Stimulated activated CD4-positive, alpha-beta T cell treated with anti-CD3 and anti-CD28 coated beads, Interleukin-1b, Interleukin-23, amount 100 ng/mL, for 24 hours (primary cell): ENCODE measurements around the gene RAPGEF4.
"Not testable (repeated sequence)": the region's sequence is repeated elsewhere in the genome, so short reads cannot be mapped to it uniquely, and the experiment has no call there.

Experiments used
- DNase-seq, 4 experiments: peaks; one replicate each; pipeline ENCODE4 v3.0.0-alpha.2; 2020; ENCODE audit warnings: low read depth in 4 of 4, low spot score in 1 of 4

The RAPGEF4 gene

DNA sequence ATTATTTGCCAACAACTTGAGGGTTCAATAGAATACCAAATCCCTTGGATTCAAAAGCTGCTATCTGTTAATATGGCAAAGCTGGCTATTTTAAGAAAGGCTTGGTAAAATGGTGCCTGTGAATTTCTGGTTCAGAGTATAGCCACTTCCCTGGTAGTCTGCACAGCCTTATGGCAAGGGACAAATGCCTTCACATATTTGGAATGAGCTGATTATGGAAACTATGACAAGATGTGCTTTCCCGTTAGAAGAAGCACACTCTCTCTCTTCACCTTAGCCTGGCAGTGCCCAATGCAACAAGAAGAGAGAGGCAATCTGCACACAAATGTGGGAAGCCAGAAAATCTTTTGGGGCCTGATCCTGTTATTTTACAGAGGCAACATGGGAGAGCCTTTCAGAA lies 292.5 kb downstream of the RAPGEF4 start:
- no peak for DNase-seq

DNA sequence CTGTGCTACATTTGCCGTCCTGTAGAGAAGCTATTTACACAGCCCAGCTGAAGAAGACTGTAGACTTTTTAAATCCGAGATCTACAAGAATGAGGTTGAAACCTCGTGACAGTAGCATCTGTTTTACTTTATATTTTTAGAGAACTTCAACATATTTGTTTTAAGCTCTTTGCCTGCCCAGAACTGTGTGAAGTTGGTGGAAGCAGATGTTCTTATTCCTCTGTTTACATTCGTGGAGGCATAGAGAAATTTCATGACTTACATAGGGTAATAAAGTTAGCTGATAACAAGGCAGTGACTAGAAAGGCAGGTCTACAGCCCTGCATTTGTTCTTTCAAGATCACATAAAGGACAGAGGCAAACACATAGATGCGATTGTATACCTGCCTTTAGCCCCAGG lies 293.0 kb downstream of the RAPGEF4 start:
- no peak for DNase-seq

DNA sequence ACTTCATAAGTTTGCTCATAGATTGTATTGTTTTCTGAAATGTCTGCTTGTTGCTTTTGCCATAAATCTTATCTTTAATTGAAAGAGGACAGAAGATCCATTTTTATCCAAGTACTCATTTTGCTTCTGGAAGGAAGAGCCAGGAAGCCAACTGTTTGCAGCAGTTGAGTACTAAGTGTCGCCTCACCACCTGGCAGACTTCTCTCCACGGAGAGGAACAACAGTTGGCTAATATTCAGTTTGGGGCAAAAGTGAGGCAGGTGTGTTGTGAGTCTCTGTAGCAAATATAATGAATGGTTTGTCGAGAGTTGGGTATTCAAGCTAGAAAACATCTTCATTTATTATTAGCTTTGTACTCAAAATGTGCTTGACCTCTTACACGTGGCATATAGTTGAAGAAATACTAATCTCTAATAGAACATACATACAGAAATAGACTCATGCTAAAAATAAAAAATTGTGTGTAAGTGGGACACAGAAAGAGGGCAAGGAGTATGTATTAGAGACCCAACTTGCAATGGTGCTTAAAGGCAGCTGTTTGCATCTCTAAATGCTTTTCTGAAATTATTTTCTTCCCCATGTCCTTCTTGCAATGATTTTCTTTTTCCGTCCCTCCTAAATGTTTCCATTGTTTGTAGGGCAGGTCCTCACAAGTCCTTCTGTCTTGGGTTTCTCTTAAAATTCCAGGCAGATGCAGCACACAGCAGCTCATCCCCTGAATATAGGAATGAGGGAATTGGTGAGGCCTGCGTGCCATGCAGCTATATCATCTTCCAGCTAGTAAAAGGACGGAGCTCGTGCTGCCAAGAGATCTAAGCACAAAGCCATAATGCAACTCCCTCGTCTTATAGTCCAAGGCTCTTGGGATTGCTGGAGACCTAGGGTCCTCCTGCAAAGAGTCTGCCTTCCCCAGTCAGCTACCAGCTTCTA lies 295.2 kb downstream of the RAPGEF4 start:
- no peak for DNase-seq

DNA sequence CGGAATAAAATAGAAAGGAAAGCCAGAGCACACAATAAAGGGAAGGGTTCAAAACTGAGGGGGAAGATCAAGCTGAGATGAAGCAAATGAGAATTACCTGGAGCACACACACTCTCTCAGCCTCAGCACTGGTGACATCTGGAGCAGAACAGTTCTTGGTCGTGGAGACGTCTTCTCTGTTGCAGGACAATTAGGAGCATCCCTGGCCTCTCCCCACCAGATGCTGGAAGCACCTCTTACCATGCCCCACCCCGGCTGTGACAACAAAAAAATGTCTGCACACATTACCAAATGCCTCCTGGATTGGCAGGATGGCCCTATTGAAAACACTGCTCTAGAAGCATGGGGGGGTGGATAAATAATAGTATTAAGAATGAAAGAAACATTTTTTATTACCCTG lies 296.4 kb downstream of the RAPGEF4 start:
- DNase-seq: no peak

DNA sequence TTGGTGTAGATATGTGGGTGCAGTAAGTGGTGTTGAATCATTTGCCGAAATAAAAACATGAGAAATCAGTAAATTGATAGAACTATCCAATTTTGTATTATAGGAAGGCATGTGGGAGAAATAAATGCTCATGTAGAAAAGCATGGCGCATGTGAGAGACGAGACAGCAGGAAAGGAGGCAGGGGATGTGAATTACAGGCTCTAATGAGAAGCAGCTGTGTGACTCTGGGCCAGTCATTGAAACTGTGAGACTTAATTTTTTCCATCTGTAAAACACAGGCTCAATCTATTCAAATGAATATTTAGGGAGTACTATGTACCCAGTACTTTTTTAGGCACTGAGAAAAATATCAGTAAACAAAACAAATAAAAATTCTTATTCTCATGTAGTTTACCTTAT lies 297.4 kb downstream of the RAPGEF4 start:
- DNase-seq: no peak

DNA sequence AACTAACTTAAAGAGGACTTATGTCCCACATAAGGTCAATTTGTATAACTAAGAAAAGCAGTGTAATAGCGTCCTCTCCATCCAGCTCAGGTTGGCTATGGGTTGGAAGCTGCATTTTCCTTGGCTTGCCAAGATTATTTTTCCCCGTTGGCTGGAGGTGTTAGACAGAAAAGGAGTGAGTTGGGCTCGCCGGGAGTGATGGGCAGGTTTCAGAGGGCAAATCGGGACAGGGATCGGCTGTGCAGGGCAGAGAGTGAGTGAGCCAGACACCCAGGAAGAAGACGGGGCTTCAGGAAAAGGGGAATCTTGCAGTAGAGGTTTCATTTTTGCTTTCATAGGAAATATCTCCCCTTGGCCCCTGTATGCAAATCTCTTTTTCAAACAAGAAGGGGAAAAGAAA lies 298.5 kb downstream of the RAPGEF4 start:
- no peak for DNase-seq

DNA sequence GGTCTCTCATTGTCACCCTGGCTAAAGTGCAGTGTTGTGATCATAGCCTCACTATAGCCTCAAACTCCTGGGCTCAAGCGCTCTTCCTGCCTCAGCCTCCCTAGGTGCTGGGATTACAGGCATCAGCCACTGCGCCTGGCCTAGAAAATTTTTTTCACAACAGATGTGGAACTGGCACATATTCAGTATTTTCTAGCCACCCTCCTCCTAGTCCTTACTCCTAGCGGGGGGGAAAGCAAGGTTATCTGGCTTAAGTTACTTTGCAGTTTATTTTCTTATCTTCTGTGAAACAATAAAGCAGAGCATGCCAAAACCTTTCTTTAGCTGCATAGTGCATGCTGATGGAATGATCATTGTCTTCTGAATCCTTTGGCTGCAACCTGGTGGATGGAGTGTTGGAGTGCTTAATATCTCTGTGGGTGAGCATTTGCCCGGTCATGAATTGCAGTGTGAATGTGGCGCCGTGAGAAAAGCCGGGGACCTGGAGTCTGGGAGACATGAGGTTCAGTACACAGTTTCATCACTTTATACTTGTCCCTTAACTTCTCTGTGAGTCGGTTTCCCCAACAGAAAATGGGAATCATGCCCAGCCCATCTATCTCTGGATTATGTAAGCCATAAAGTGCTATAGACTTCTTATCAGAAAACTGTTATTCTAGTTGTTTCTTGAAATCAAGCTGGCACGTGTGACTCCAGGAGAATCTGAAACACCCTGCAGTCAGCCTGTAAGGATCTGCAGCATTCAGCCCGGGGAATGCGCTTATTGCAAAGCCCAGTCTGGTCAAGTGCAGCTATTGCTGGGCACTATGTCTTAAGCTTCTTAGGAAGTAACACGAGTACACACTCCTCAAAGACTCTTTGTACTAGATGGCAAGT lies 301.8 kb downstream of the RAPGEF4 start:
- no peak for DNase-seq

DNA sequence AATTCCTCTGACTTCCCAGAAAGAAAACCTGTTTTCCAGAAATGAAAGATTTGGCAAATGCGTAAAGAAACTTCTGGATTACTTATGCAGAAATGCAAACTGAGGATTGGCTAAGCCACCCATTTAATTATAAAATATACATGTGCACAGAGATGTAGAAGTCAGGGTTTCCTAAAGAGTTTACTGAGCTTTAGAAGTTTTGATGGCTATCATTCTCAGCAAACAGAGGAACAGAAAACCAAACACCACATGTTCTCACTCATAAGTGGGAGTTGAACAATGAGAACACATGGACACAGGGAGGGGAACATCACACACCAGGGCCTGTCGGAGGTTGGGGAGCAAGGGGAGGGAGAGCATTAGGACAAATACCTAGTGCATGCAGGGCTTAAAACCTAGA lies 302.6 kb downstream of the RAPGEF4 start:
- DNase-seq: not testable (repeated sequence)

DNA sequence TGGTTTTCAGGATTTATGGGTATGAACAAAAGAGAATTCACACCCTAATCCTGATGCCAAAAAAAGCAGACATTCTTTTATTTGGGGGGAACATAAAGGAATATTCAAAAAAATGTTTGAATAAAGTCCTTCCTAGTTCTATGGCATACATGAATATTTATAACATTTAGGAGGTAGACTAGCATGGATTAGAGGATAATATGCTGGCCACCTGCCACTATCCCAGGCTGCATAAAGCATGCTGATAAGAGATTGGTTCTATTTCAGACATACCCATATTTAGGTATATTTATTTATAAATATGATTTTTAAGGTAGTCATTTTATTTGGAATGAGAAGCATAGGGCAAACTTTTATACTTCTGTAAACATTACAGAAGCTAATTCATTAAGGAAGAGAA lies 305.1 kb downstream of the RAPGEF4 start:
- no peak for DNase-seq

DNA sequence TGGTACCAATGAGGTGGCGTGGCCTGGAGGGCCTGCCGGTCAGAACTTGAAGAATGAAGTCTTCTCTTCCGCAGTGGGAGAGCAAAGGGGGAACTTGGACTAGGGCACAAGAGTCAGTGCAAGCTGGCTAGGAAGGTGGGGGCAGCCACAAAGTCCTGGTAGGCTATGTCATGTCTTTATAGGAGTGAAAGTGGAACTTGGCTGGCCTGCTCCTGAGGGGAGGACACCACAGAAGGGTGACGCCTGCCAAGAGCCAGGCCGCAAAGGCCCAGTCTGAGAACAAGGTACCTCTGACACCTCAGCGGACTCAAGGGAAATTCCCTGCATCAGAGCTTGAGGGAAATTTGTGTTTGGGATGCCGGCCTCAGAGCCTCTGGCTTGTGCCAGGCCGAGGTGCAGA lies 307.8 kb downstream of the RAPGEF4 start:
- DNase-seq: no peak

DNA sequence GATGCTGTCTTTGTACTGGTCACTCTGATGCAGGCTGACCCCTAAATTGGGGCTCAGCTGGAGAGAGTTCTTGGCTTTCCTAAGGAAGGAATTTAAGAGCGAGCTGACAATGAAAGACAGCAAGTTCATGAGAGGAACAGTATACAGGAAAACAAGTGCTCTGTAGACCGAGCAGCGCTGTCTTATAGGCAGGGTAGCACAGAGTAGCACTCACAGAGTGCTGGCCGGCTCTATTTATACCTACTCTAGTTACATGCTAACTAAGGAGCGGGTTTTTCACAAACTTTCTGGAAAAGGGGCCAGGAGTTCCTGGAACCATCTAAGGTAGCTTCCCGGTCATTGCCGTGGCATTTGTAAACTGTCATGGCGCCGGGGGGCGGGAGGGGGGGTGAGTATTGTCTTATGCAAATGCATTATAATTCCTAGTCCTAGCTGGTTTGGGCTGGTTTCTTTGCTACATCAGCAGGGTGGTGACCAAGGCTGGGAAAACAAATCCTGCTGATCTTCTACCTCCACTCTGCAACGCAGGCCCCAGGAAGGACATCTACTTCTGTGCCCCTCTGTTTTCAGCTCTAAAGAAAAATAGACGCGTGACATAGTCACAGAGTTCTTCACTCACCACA lies 308.4 kb downstream of the RAPGEF4 start:
- no peak for DNase-seq

DNA sequence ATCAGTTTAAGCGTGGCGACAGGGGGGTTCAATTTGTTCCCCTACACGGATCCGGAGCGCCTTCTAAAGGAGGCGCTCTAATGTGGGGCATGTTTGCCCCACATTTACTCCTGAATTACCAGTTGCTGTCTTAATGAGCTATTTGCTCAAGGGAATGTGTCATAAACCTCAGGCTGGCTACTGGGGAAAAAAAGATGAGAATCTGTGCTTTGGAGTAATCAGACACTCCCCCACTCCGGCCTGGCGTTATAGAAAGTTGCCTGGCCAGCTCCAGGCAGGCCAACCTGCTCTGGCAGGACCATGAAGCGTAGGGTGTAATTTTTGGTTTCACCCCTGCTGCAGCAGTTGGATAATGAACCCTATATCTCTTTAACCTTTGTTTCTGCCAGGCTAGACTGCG lies 309.0 kb downstream of the RAPGEF4 start:
- DNase-seq: no peak

DNA sequence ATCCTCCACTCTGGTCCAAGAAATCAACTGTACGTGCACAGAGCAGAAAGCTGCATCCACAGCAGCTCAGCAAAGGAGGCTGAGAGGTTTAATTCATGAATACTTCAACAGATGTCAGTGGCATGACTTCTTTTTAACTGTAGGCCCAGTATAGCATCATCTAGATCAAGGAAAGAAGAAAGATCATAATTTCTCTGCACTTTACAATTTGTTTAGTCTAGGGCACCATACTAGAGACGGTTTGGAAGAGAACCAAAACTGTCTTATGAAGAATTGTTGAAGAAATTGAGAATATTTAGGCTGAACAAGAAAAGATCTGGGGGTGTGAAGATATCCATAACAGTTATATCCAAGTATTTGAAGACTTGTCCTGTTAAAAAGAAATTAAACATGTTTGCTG lies 309.5 kb downstream of the RAPGEF4 start:
- no peak for DNase-seq

DNA sequence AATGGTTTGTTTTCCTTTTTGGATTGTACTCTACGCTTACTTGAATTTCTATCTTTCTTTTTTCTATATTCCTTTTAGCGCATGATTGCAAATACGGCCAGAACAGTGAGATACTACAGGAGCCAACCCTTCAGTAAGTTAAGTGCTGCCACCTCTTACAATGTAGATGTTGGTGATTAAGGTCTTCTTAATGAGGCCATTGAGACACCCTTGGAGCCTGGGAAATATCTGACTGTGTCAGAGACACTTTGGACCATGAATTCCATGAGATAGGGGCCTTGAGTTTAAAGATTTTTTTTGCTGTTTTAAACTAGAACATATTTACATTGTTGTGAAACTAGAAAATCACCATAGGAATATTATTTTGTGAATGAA lies 312.9 kb downstream of the RAPGEF4 start:
- DNase-seq: no peak

DNA sequence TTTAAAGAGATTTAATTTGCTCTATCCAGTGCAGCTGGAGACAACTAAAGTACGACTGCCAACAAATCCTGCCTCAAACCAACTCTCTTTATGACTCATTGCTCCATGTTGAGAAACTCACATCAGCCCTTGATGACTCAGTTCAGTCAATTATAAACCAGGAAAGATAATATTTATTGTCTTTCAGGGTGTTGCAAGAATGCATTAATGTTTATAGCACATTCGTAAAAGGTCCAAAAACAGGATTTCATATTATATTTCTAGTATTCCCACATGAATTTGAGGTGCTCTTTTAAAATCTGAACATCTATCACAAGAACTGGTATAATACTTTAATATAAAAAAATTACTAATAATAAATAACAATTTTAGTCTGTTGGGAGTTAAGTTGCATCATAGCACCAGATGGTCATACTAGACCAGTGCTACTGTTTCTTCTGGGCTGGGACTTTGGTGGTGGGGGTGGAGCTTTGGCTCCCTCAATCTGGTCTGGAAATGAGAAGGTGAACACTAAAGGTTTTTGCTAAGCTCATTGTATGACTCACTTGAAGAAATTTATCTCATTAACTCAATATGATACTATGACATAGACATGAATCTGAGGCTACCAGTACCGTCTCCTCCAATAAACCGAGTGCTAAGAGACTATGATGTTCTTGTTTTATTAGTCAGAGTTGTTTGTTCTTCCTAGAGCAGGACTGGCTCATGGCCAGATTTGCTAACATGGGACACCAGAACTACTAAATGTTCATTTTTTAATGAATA lies 313.4 kb downstream of the RAPGEF4 start:
- DNase-seq: peak in 2 of 4 experiments; percentile 8 to 31

DNA sequence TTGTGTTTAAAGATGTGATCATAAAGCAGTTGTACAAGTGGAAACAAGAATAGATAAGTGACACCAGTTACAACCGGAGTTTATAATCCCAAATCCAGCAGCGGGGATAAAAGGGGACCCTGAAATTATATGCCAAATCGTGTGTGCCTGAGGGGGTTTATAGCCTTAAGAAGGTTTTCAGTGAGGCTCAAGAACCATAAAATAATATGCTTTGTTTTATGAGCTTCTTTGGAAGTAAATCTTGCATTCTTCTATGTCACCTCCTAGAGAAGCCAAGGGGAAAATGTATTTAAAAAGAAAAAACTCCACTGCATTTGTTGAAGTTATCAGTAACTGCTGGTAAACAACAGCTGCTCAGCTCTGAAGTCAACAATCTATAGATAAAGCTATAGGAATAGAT lies 314.2 kb downstream of the RAPGEF4 start:
- no peak for DNase-seq

DNA sequence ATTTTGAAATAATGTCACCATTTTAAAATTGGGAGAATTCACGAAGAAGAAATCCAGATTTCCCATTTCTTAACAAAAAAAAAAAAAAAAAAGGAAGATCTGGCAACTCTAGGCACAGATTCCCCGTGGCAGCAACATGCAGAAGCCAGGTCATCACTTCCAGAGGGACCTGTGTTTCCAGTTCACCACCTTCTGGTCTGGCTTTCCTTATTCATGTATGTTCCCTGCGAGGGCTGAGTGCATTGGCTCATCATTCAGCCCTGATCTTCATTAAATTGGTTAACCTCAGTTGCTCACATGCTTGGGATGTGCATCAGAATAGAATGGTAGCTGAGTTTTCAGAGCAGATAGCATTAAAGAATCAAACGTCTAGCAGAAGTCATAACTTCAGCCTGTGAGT lies 315.0 kb downstream of the RAPGEF4 start:
- DNase-seq: no peak

DNA sequence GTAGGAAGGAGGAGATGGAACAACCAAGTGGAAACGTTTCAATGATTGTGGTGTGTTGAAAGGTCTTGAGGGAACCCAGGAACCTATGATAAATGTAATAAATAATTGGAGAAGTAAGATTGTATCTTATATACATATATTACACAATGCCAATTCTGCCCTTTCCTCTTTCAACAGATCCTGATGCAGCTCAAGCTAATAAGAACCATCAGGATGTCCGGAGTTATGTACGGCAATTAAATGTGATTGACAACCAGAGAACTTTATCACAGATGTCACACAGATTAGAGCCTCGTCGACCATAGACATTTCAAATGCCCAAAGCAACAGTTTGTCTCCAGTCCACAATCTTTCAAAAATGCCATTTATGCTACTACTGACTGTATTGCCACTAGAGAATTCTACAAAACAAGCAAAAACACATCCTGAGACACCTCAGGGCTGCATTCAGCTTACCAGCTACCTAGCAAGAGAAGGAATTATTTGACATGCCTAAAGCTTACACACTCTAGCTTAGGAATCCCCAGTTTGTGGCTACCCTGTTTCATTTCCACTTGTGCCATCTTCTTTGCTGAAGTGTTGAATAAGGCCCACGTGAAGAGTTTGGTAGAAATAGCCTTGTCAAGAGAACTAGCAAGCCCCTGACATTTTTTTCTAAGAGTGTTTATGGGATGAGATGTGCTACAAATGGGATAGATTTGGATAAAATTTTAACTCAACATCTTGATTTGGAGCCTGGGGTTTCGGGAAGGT lies 316.0 kb downstream of the RAPGEF4 start:
- DNase-seq: no peak

DNA sequence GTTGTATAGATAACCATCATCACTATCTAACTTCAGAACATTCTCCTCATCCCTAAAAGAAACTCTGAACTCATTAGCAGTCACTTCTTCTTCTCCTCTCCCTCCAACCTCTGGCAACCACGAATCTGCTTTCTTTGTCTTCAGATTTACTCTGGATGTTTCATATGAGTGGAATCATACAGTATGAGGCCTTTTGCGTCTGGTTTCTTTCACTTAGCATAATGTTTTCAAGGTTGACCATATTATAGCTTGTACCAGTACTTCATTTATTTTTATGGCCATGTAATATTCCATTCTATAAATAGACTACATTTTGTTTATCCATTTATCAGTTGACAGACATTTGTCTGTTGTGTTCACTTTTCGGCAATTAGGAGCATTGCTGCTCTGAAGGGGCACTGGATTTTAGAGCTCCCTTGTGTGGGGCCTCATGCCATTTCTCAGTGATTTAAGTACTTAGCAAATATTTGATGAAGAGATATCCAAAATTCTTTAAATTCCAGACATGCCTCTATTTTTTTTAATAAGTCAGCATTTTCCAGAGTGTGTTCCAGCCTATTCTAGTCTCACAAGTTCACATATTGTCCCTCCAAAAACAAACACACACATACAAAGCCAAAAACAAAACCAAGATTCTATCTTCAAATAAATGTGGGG lies 317.5 kb downstream of the RAPGEF4 start:
- DNase-seq: no peak

DNA sequence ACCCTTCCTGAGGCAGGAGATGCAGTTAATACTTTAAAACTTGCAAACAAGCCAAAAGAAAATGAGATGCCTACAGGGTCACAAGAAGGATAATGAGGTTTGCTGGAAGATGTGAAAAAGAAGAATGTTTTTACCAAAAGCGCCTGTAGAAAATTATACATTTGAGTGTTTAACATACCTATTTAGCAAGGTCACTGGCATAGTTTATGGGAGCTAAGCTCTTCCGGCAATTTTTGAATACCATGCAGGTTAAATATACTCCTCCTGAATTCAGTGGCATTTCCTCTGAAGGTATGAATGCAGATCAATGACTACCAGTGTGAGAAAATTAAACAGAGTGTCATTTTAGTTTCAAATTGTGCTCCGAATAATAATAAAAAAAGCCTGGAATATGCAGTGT lies 318.8 kb downstream of the RAPGEF4 start:
- DNase-seq: no peak
